NCI-H2081 (cell line): ENCODE results near the gene MED13.
"Not testable (repeated sequence)": the region's sequence is repeated elsewhere in the genome, so short reads cannot be mapped to it uniquely, and the experiment has no call there.

Source experiments
- DNase-seq, 2 experiments: peaks; one replicate each; lab custom pipeline; 2025; lab: John Stamatoyannopoulos, UW

The MED13 gene

GRCh38 chr17:61907361-61907760 lies 157.7 kb downstream of the MED13 start:
- DNase-seq, result no peak

- no peak for DNase-seq
Measured at GRCh38 chr17:61904094-61904710, 160.9 kb downstream of the MED13 start.

GRCh38 chr17:61903251-61903650 lies 161.8 kb downstream of the MED13 start:
- DNase-seq, result no peak

GRCh38 chr17:61897548-61898180 lies 167.4 kb downstream of the MED13 start:
- no peak for DNase-seq

- no peak for DNase-seq
Measured at GRCh38 chr17:61895391-61895790, 169.7 kb downstream of the MED13 start.

GRCh38 chr17:61894310-61894709 lies 170.8 kb downstream of the MED13 start:
- not testable (repeated sequence) for DNase-seq
